Head of caudate nucleus (tissue), 42 donors: Measurements from ENCODE around the gene CLCN4.
A peak's percentile ranks its signal among the peaks of the same experiment; 100 is the strongest.

Experiments used
- DNase-seq, 42 donors: peaks; one replicate each; pipeline versions ENCODE4 v3.0.0 to v3.0.0-alpha.2; 2020 to 2021; ENCODE audit warnings: mixed read lengths in 7 of 42
- intact Hi-C: fragments of 100-400 bp; cut with DNase I; formaldehyde crosslinking; loops from one replicate; pipeline ENCODE4 v1.15.0; 2022

Gene CLCN4

GRCh38 chrX:10280071-10280470, 123.3 kb downstream of the CLCN4 start:
- peak in 6 of 42 donors; percentile 8 to 39 (median 13) for DNase-seq
- intact Hi-C loops = no loop called here

- DNase-seq = no peak
- intact Hi-C loops = no loop called here
Measured at GRCh38 chrX:10282490-10282889, 125.7 kb downstream of the CLCN4 start.

GRCh38 chrX:10286195-10286594, 129.4 kb downstream of the CLCN4 start:
- no peak for DNase-seq
- intact Hi-C loops = no loop called here
